Measurements from ENCODE around the gene NTM. TPM values are rescaled to one million over a fixed set of nuclear protein-coding genes. Genes with fewer than 3 reads are reported as not detected.

Gene NTM
- total RNA-seq, 4 donors from 2014 or later, result 0.21 to 3.2 (median 0.84) TPM

DNA sequence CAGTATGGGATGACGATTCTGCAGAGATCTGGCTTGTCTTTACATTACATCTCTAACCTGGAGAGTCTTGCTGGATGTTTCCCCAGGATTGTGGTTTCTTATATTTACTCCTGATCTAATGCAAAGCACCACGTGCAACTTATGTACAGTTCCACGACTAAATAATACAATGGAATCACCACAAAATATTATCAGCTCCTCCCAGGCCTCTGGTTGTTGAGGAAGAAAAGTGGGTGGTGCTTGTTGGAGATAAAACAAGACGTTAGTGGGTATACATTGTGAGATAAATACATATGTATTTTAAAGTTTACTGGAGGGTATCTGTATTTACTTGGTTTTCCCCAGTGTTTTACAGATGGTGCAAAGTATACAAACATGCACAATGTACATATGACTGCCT lies 569.7 kb downstream of the NTM start:
- Histone ChIP-seq H3K4me1 (peaks cover 0 to 4% (median 0%) of the 10 kb centered on the region in 3 donors), H3K9me3 (no peaks in the 10 kb centered on the region), H3K4me3 (no peak overlapping the region), H3K36me3 (no peaks in the 10 kb centered on the region), H3K27ac (no peak overlapping the region), H3K27me3 (no peaks in the 10 kb centered on the region)
- no peak for TF ChIP-seq POLR2A (IDR thresholded peaks at IDR 0.05)
- TF ChIP-seq, protein P1, sequence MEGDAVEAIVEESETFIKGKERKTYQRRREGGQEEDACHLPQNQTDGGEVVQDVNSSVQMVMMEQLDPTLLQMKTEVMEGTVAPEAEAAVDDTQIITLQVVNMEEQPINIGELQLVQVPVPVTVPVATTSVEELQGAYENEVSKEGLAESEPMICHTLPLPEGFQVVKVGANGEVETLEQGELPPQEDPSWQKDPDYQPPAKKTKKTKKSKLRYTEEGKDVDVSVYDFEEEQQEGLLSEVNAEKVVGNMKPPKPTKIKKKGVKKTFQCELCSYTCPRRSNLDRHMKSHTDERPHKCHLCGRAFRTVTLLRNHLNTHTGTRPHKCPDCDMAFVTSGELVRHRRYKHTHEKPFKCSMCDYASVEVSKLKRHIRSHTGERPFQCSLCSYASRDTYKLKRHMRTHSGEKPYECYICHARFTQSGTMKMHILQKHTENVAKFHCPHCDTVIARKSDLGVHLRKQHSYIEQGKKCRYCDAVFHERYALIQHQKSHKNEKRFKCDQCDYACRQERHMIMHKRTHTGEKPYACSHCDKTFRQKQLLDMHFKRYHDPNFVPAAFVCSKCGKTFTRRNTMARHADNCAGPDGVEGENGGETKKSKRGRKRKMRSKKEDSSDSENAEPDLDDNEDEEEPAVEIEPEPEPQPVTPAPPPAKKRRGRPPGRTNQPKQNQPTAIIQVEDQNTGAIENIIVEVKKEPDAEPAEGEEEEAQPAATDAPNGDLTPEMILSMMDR (IDR thresholded peaks at IDR 0.05), result no peak
- 22 to 29% methylated on average over 4 of the region's 4 CpGs for WGBS, 2 donors
- intact Hi-C loops (cut with DNase I), result no loop called here
- no peak for DNase-seq

DNA sequence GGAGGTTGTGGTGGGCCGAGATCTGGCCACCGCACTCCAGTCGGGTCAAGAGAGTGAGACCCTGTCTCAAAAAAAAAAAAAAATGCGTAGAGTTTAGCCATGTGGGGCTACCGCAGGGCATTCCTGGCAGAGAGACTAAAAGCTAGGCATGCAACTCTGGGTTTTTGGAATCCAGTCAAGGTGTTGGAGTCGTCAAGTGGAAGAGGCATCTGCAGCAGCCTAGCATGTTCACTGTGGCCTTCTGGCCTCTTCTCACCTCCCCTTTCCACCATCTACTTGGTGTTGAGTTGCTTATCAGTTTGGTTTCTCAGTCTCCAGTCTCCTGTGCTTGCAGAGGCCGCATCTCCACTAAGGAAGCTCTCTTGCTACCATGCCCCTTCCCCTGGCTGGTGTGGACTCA lies 572.5 kb downstream of the NTM start:
- no peak for TF ChIP-seq POLR2A (IDR thresholded peaks at IDR 0.05)
- TF ChIP-seq, protein P1 (IDR thresholded peaks at IDR 0.05), result no peak
- no peaks in the 10 kb centered on the region for H3K9me3 ChIP-seq
- H3K4me3 ChIP-seq, result no peak overlapping the region
- intact Hi-C loops (cut with DNase I), result no loop called here
- H3K36me3 ChIP-seq, result no peaks in the 10 kb centered on the region
- 68 to 81% methylated on average over 7 of the region's 7 CpGs for WGBS, 2 donors
- H3K27me3 ChIP-seq, result no peaks in the 10 kb centered on the region
- H3K27ac ChIP-seq, result no peak overlapping the region
- no peak for DNase-seq
- H3K4me1 ChIP-seq, result peaks cover 0 to 4% (median 0%) of the 10 kb centered on the region in 3 donors

DNA sequence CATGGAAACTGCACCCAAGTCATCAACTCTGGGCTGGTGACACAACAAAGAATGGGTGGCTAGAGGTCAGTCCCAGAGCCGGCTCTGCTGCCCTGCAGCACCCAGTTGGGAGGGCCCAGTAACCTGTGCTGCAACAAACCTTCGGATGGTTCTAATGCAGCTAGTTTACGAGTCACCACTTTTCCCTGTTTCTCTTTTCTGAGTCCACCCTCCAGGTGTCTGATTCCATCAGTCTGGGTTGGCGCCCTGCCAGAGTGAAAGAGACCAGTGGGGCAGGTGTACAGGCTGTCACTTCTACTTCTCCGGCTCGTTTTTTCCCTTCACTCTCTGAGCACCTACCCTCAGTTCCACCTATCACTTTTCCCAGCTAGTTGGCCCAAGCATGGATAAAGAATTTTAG lies 572.9 kb downstream of the NTM start:
- 53 to 63% methylated on average over 6 of the region's 6 CpGs for WGBS, 2 donors
- TF ChIP-seq, protein P1 (IDR thresholded peaks at IDR 0.05), result no peak
- no peak for TF ChIP-seq POLR2A (IDR thresholded peaks at IDR 0.05)

DNA sequence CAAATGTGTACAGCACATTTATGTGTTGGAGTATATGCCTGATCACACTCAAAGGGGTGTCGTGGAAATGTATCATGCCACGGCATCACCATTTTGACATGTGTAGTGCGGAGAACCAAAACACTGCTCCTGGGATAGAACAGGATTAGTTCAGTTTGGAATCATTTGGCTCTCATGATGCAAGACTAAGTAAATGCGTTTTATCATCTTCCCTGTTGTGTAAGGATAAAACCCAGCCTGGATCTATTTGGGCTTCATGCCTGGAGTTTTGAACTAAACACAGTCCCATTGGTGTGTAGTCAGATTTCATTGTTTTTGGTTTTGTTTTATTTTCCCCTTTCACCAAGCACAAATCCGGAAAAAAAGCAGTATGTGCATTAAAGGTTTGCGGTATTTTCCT lies 574.3 kb downstream of the NTM start:
- intact Hi-C loops (cut with DNase I), result no loop called here
- Histone ChIP-seq H3K27me3 (no peaks in the 10 kb centered on the region), H3K4me3 (no peak overlapping the region), H3K27ac (no peak overlapping the region), H3K4me1 (peaks cover 0 to 4% (median 0%) of the 10 kb centered on the region in 3 donors), H3K36me3 (no peaks in the 10 kb centered on the region), H3K9me3 (no peaks in the 10 kb centered on the region)
- TF ChIP-seq, protein P1 (IDR thresholded peaks at IDR 0.05), result no peak
- WGBS, 2 donors, result 68 to 85% methylated on average over 6 of the region's 6 CpGs
- no peak for DNase-seq

More for the DNA sequence above, 572.9 kb downstream of the NTM start:
- H3K27me3 ChIP-seq, result no peaks in the 10 kb centered on the region
- no peak overlapping the region for H3K4me3 ChIP-seq
- H3K27ac ChIP-seq, result no peak overlapping the region
- H3K9me3 ChIP-seq, result no peaks in the 10 kb centered on the region
- no peaks in the 10 kb centered on the region for H3K36me3 ChIP-seq
- DNase-seq, result no peak
- peaks cover 0 to 4% (median 0%) of the 10 kb centered on the region in 3 donors for H3K4me1 ChIP-seq
- intact Hi-C loops (cut with DNase I), result no loop called here

DNA sequence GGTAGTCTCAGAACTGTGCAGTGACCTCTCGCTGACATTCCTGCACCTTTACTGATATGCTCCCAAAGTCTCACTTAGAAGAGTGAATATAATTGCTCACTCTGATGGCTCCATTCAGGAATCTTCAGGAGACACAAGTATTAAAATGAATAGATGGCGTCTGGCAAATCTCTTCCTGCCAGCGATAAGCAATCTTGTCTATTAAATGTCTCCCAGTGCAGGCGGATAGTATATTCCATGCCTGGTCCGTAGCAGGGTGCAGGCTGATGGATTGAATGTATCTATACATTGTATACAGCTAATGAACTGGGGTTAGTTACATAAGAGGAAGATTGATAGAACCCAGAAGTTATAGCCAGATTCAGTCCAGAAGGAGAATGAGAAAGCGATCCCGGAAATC lies 575.3 kb downstream of the NTM start:
- DNase-seq, result no peak
- Histone ChIP-seq H3K4me1 (peaks cover 0 to 4% (median 0%) of the 10 kb centered on the region in 3 donors), H3K9me3 (no peaks in the 10 kb centered on the region), H3K36me3 (no peaks in the 10 kb centered on the region), H3K27ac (no peak overlapping the region), H3K4me3 (no peak overlapping the region), H3K27me3 (no peaks in the 10 kb centered on the region)
- 85 to 86% methylated on average over 7 of the region's 7 CpGs for WGBS, 2 donors
- intact Hi-C loops (cut with DNase I), result no loop called here
- TF ChIP-seq, protein P1 (IDR thresholded peaks at IDR 0.05), result no peak
- TF ChIP-seq POLR2A (IDR thresholded peaks at IDR 0.05), result no peak

All from esophagus squamous epithelium (tissue), 5 donors.